ENCODE results near the gene MPRIP. TPM values are rescaled to one million over a fixed set of nuclear protein-coding genes. Genes with fewer than 3 reads are reported as not detected.
"Not testable (repeated sequence)": the region's sequence is repeated elsewhere in the genome, so short reads cannot be mapped to it uniquely, and the experiment has no call there.

MPRIP gene
- total RNA-seq, 2 donors from 2014 or later = 147 to 269 TPM

DNA sequence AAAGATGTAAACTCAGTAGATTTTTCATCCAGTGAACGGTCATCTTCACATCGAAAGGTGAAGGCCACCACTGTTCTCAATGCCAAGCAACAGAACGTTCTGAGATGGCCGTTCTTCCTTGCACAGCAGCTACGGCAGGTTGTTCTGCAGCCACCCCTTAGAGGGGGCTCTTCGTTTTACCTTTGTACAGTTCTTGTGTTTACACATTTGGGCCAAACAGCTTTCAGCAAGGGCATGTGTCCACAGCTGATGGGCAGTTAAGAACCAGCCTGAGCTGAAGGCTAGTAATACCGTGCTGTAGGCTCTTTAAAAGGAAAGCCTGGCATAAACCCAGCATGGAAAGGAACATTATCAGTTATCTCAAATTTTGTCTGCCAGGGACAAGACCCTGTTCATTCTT lies 147.9 kb downstream of the MPRIP start:
- ATAC-seq (no peak), DNase-seq (no peak)
- Histone ChIP-seq H3K27ac (no peak overlapping the region), H3K36me3 (replicated peaks in 1 of 2; ENCODE audit: insufficient read depth in 1 of 2, low read depth in 2 of 2) (no peaks in the 10 kb centered on the region), H3K4me3 (no peak overlapping the region), H3K4me1 (peaks cover 31% of the 10 kb centered on the region), H3K27me3 (no peaks in the 10 kb centered on the region), H3K9me3 (no peaks in the 10 kb centered on the region)
- TF ChIP-seq POLR2A (IDR thresholded peaks at IDR 0.05) = no peak
- TF ChIP-seq, protein P1, sequence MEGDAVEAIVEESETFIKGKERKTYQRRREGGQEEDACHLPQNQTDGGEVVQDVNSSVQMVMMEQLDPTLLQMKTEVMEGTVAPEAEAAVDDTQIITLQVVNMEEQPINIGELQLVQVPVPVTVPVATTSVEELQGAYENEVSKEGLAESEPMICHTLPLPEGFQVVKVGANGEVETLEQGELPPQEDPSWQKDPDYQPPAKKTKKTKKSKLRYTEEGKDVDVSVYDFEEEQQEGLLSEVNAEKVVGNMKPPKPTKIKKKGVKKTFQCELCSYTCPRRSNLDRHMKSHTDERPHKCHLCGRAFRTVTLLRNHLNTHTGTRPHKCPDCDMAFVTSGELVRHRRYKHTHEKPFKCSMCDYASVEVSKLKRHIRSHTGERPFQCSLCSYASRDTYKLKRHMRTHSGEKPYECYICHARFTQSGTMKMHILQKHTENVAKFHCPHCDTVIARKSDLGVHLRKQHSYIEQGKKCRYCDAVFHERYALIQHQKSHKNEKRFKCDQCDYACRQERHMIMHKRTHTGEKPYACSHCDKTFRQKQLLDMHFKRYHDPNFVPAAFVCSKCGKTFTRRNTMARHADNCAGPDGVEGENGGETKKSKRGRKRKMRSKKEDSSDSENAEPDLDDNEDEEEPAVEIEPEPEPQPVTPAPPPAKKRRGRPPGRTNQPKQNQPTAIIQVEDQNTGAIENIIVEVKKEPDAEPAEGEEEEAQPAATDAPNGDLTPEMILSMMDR (IDR thresholded peaks at IDR 0.05) = no peak
- WGBS, 2 donors = 42 to 54% methylated on average over 7 of the region's 7 CpGs
- intact Hi-C loops (cut with DNase I) = no loop called here

DNA sequence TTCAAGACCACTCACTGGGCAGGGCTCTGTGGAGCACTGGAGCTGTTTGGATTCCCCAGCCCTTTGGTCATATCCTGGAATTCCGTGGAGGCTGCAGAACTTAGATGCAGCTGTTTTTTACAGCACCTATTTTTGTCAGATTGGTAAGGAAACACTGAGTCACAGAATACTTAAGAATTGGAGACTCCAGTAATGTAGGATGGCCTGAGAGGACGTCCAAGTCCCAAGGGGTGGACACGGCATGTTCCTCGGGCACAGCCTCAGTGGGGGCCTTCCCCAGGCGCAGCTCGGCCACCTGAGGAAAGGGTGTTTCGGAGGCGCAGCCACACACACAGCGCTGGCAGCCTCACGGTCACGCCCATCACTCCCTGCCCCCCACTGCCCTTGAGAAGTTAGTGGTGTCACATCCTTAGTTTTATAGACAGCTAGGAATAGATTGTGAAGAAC lies 149.1 kb downstream of the MPRIP start:
- Histone ChIP-seq H3K27me3 (no peaks in the 10 kb centered on the region), H3K4me3 (no peak overlapping the region), H3K36me3 (replicated peaks in 1 of 2; ENCODE audit: insufficient read depth in 1 of 2, low read depth in 2 of 2) (no peaks in the 10 kb centered on the region), H3K4me1 (peaks cover 20% of the 10 kb centered on the region), H3K27ac (peak overlapping the region in 1 of 4 donors; percentile 20), H3K9me3 (no peaks in the 10 kb centered on the region)
- TF ChIP-seq, protein P1 (IDR thresholded peaks at IDR 0.05) = no peak
- no peak for TF ChIP-seq POLR2A (IDR thresholded peaks at IDR 0.05)
- no peak for ATAC-seq
- WGBS, 2 donors = 80 to 81% methylated on average over 11 of the region's 11 CpGs
- intact Hi-C loops (cut with DNase I) = no loop called here
- DNase-seq = no peak

DNA sequence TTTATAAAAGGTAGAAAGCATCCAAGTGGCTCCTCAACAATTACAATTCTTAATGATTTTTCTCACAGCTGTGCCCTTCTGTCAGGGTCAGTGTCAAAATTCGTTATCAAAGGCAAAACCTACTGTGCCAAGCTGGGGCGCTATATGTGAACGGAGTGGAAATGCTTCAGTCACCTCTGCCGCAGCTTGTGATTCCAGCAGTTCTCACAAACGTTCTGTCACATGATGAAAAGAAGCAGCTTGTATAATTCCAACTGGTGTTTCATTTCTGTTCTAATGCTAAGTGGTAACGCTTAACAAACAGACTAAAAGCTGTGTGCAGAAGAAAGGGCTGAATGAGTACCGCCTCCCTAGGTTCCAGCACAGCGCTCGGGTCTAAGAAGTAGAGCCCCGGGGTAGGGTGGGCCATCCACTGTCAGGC lies 149.7 kb downstream of the MPRIP start:
- ATAC-seq (no peak), DNase-seq (no peak)
- H3K4me1 ChIP-seq = peaks cover 14% of the 10 kb centered on the region
- intact Hi-C loops (cut with DNase I) = no loop called here
- peak overlapping the region in 1 of 4 donors; percentile 20 for H3K27ac ChIP-seq
- 60 to 63% methylated on average over 10 of the region's 10 CpGs for WGBS, 2 donors
- TF ChIP-seq, protein P1 (IDR thresholded peaks at IDR 0.05) = no peak
- TF ChIP-seq POLR2A (IDR thresholded peaks at IDR 0.05) = no peak
- H3K4me3 ChIP-seq = no peak overlapping the region
- H3K9me3 ChIP-seq = no peaks in the 10 kb centered on the region
- no peaks in the 10 kb centered on the region for H3K27me3 ChIP-seq
- H3K36me3 ChIP-seq (replicated peaks in 1 of 2; ENCODE audit: insufficient read depth in 1 of 2, low read depth in 2 of 2) = no peaks in the 10 kb centered on the region

- H3K4me3 ChIP-seq; H3K27me3 ChIP-seq; H3K27ac ChIP-seq; H3K9me3 ChIP-seq; ATAC-seq; DNase-seq; H3K4me1 ChIP-seq; H3K36me3 ChIP-seq (replicated peaks in 1 of 2; ENCODE audit: insufficient read depth in 1 of 2, low read depth in 2 of 2); intact Hi-C loops (cut with DNase I): not testable (repeated sequence)
- 76 to 85% methylated on average over 5 of the region's 5 CpGs for WGBS, 2 donors
These were observed 153.2 kb downstream of the MPRIP start for GRCh38 chr17:17195466-17195865.

DNA sequence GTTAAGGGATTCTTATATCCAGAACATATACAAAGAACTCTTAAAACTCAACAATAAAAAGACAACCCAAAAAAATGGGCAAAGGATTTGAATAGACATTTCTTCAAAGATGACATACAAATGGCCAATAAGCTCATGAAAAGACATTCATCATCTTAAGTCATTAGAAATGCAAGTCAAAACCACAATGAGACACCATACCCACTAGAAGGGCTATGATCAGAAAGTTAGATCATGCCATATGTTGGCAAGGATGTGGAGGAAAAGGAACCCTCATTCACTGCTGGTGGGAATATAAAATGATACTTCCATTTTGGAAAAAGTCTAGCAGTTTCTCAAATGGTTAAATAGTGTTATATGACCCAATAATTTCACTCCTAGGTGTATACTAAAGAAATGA lies 154.5 kb downstream of the MPRIP start:
- Histone ChIP-seq H3K36me3 (replicated peaks in 1 of 2; ENCODE audit: insufficient read depth in 1 of 2, low read depth in 2 of 2) (no peaks in the 10 kb centered on the region), H3K4me1 (no peaks in the 10 kb centered on the region), H3K9me3 (no peaks in the 10 kb centered on the region), H3K4me3 (no peak overlapping the region), H3K27ac (no peak overlapping the region), H3K27me3 (no peaks in the 10 kb centered on the region)
- intact Hi-C loops (cut with DNase I) = no loop called here
- DNase-seq (no peak), ATAC-seq (no peak)
- TF ChIP-seq, protein P1 (IDR thresholded peaks at IDR 0.05) = no peak
- TF ChIP-seq POLR2A (IDR thresholded peaks at IDR 0.05) = no peak

Measured in body of pancreas (tissue), 4 donors.